HCT116 (cell line): ENCODE results near the gene SYTL5.

ENCODE experiments used
- JUND ChIP-seq: IDR thresholded peaks from 2 replicates; pipeline ENCODE4 v1.6.1; 2012
- POLR2A ChIP-seq: IDR thresholded peaks from 2 replicates; pipeline ENCODE4 v1.7.0; 2011; ENCODE audit warnings: borderline replicate concordance; ENCODE audit not compliant: insufficient read depth, insufficient read length; ENCODE audit errors: extremely low read depth
- SIN3A ChIP-seq: IDR thresholded peaks from 2 replicates; pipeline ENCODE4 v1.6.1; 2012; ENCODE audit warnings: low read depth
- SP1 ChIP-seq: IDR thresholded peaks from 2 replicates; pipeline ENCODE4 v1.6.1; 2012; ENCODE audit warnings: low read depth
- YY1 ChIP-seq: IDR thresholded peaks from 2 replicates; pipeline ENCODE4 v1.6.1; 2011; ENCODE audit warnings: low read length, low read depth, moderate library complexity, mild to moderate bottlenecking; ENCODE audit not compliant: insufficient replicate concordance; ENCODE audit errors: extremely low read depth
- TF ChIP-seq, protein P1 (sequence below): IDR thresholded peaks from 2 replicates; pipeline ENCODE4 v1.6.1; 2012
- TF ChIP-seq, protein P2 (sequence below), 3 experiments: fragments of 200-600 bp in 1 of 3; sonication (generic) in 1 of 3; IDR thresholded peaks in 2 of 3; conservative IDR thresholded peaks in 1 of 3; 2 replicates each; pipeline ENCODE4 v1.5.1; 2012 to 2017; ENCODE audit warnings: low read depth in 2 of 3, low read length in 2 of 3, antibody characterized with exemption in 1 of 3, borderline replicate concordance in 1 of 3, control low read depth in 1 of 3, mild to moderate bottlenecking in 1 of 3, mixed read lengths in 1 of 3, mixed run types in 1 of 3, moderate library complexity in 1 of 3; ENCODE audit not compliant: insufficient read depth in 1 of 3
- TF ChIP-seq, protein P3 (sequence below): IDR thresholded peaks from 2 replicates; pipeline ENCODE4 v1.6.1; 2012; ENCODE audit warnings: low read depth

DNA sequence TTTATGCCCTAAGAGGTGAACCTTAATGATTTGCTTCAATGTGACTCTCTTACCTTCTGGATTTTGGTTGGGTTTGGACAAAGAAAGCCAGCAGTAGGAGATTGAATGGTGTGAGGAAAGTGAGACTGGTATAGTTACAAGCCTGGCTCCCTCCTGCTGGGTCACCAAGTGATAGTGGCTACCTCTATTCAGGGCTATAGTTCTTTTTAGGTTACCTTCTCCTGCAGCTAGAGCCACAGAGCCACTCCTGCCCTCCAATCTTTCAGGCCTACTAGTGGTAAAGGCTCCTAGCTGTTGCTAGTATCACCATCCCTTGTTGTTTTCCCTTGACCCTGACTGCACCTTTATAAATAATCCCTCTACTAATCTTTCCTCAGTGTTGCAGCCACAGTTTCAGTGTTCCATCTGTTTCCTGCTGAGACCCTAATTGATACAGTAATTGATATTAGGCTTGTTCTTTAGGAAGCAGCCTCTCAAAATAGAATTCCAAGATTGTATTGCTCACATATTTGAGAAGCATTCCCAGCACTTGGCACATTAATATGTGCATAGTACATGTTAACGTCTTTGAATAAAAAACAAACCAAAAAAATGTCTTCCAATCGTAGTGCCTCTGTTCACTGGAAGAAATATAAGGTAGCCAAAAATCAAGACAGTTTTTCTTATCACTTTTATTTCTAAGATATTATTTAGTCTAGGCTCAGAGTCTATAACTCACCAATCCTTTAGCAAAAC lies 132.0 kb downstream of the SYTL5 start:
- no peak for TF ChIP-seq POLR2A
- TF ChIP-seq, protein P1, sequence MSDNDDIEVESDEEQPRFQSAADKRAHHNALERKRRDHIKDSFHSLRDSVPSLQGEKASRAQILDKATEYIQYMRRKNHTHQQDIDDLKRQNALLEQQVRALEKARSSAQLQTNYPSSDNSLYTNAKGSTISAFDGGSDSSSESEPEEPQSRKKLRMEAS: no peak
- TF ChIP-seq, protein P2, sequence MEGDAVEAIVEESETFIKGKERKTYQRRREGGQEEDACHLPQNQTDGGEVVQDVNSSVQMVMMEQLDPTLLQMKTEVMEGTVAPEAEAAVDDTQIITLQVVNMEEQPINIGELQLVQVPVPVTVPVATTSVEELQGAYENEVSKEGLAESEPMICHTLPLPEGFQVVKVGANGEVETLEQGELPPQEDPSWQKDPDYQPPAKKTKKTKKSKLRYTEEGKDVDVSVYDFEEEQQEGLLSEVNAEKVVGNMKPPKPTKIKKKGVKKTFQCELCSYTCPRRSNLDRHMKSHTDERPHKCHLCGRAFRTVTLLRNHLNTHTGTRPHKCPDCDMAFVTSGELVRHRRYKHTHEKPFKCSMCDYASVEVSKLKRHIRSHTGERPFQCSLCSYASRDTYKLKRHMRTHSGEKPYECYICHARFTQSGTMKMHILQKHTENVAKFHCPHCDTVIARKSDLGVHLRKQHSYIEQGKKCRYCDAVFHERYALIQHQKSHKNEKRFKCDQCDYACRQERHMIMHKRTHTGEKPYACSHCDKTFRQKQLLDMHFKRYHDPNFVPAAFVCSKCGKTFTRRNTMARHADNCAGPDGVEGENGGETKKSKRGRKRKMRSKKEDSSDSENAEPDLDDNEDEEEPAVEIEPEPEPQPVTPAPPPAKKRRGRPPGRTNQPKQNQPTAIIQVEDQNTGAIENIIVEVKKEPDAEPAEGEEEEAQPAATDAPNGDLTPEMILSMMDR (IDR thresholded peaks at IDR 0.05 in 2 of 3, conservative IDR thresholded peaks at IDR 0.05 in 1 of 3; ENCODE audit: borderline replicate concordance in 1 of 3, insufficient read depth in 1 of 3, low read depth in 2 of 3, low read length in 2 of 3): no peak
- TF ChIP-seq YY1: no peak
- TF ChIP-seq, protein P3, sequence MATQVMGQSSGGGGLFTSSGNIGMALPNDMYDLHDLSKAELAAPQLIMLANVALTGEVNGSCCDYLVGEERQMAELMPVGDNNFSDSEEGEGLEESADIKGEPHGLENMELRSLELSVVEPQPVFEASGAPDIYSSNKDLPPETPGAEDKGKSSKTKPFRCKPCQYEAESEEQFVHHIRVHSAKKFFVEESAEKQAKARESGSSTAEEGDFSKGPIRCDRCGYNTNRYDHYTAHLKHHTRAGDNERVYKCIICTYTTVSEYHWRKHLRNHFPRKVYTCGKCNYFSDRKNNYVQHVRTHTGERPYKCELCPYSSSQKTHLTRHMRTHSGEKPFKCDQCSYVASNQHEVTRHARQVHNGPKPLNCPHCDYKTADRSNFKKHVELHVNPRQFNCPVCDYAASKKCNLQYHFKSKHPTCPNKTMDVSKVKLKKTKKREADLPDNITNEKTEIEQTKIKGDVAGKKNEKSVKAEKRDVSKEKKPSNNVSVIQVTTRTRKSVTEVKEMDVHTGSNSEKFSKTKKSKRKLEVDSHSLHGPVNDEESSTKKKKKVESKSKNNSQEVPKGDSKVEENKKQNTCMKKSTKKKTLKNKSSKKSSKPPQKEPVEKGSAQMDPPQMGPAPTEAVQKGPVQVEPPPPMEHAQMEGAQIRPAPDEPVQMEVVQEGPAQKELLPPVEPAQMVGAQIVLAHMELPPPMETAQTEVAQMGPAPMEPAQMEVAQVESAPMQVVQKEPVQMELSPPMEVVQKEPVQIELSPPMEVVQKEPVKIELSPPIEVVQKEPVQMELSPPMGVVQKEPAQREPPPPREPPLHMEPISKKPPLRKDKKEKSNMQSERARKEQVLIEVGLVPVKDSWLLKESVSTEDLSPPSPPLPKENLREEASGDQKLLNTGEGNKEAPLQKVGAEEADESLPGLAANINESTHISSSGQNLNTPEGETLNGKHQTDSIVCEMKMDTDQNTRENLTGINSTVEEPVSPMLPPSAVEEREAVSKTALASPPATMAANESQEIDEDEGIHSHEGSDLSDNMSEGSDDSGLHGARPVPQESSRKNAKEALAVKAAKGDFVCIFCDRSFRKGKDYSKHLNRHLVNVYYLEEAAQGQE: no peak
- no peak for TF ChIP-seq JUND
- no peak for TF ChIP-seq SIN3A
- TF ChIP-seq SP1: no peak
